Endodermal cell (in vitro differentiated cells): ENCODE results near the gene CLOCK. TPM values are rescaled to one million over a fixed set of nuclear protein-coding genes. Genes with fewer than 3 reads are reported as not detected.
"Not testable (repeated sequence)": the region's sequence is repeated elsewhere in the genome, so short reads cannot be mapped to it uniquely, and the experiment has no call there.

Source experiments
- DNase-seq: peaks from one replicate; pipeline ENCODE4 v3.0.0-alpha.2; 2017
- H3K27ac ChIP-seq: 2 replicates; pipeline ENCODE4 v1.5.1; 2013; ENCODE audit warnings: mild to moderate bottlenecking, low read depth, low read length, moderate library complexity
- H3K27me3 ChIP-seq: 2 replicates; pipeline ENCODE4 v1.6.1; 2013; ENCODE audit warnings: mild to moderate bottlenecking, low read length, moderate library complexity; ENCODE audit not compliant: insufficient read depth, control insufficient read depth, poor library complexity, severe bottlenecking
- H3K36me3 ChIP-seq: 2 replicates; pipeline ENCODE4 v1.7.0; 2013; ENCODE audit warnings: mild to moderate bottlenecking, low read length, moderate library complexity; ENCODE audit not compliant: control insufficient read depth, insufficient read depth
- H3K4me1 ChIP-seq: one replicate; pipeline ENCODE4 v1.7.0; 2013; ENCODE audit warnings: low read length; ENCODE audit not compliant: control insufficient read depth, insufficient read depth
- H3K4me3 ChIP-seq: 2 replicates; pipeline ENCODE4 v1.5.1; 2013; ENCODE audit warnings: mild to moderate bottlenecking, low read length, moderate library complexity
- H3K9ac ChIP-seq: 2 replicates; pipeline ENCODE4 v1.6.1; 2013; ENCODE audit warnings: mild to moderate bottlenecking, low read length, moderate library complexity; ENCODE audit not compliant: poor library complexity, severe bottlenecking; ENCODE audit errors: extremely low read depth
- H3K9me3 ChIP-seq: 2 replicates; pipeline ENCODE4 v1.6.1; 2013; ENCODE audit warnings: mild to moderate bottlenecking, low read length, moderate library complexity; ENCODE audit not compliant: control insufficient read depth
- H3K27ac Mint-ChIP-seq: 2 replicates; pipeline ENCODE4 v1.8.0; 2020; ENCODE audit warnings: mixed read lengths
- H3K27me3 Mint-ChIP-seq: 2 replicates; pipeline ENCODE4 v1.8.0; 2021; ENCODE audit warnings: mild to moderate bottlenecking, mixed read lengths; ENCODE audit not compliant: insufficient read depth
- H3K36me3 Mint-ChIP-seq: 2 replicates; pipeline ENCODE4 v1.8.0; 2020; ENCODE audit warnings: low read depth, mixed read lengths
- H3K4me1 Mint-ChIP-seq: 2 replicates; pipeline ENCODE4 v1.8.0; 2020; ENCODE audit warnings: mixed read lengths
- H3K4me3 Mint-ChIP-seq: 2 replicates; pipeline ENCODE4 v1.8.0; 2020; ENCODE audit warnings: mild to moderate bottlenecking, moderate library complexity, mixed read lengths
- H3K9me3 Mint-ChIP-seq: 2 replicates; pipeline ENCODE4 v1.8.0; 2020; ENCODE audit warnings: mild to moderate bottlenecking, mixed read lengths
- CTCF ChIP-seq: fragments of 200-600 bp; sonication (generic); conservative IDR thresholded peaks from 2 replicates; pipeline ENCODE4 v1.5.0; 2021; ENCODE audit warnings: antibody characterized with exemption, mild to moderate bottlenecking
- WGBS, 2 experiments: methylation state at CpG; one replicate each; pipeline versions ENCODE4 v1.1.5 to v1.1.7; 2013; ENCODE audit warnings: missing lambda C conversion rate in 2 of 2, mixed read lengths in 1 of 2; ENCODE audit not compliant: insufficient coverage in 1 of 2, insufficient read length in 1 of 2; 5-methylcytosine and 5-hydroxymethylcytosine counted together
- long read RNA-seq, 4 experiments: library from polyadenylated mRNA in 2 of 4; library from RNA in 1 of 4; library from capped mRNA in 1 of 4; stranded (forward) in 3 of 4; unstranded in 1 of 4; transcript quantifications; one replicate each; pipeline ENCODE4 v2.0.0, GENCODE V29; 2020 to 2021; ENCODE audit warnings: inconsistent platforms in 1 of 4
- polyA plus RNA-seq, 2 experiments: library from polyadenylated mRNA; stranded (reverse); fragments of 50-300 nt; gene quantifications; one replicate each; pipeline ENCODE4 v1.2.3, GENCODE V29; 2013
- total RNA-seq, 2 donors: library from RNA; stranded (reverse); fragmentation: NEBNext Ultra II Directional in 1 of 2; extraction: Animal tissue kit (Norgen Biotek cat#: 25700) in 1 of 2; gene quantifications; 2 replicates in 1 of 2; 3 replicates in 1 of 2; pipeline ENCODE4 v1.2.1, GENCODE V29; 2021

Gene CLOCK
- 10 to 100 TPM; 22.9 to 25.1 TPM for total RNA-seq
- polyA plus RNA-seq (2013, experiment 1 of 2): 12.2 TPM
- polyA plus RNA-seq (2013, experiment 2 of 2): 13.8 TPM
- long read RNA-seq, experiment 1, partial matches to known transcripts: 1 of 6 reads
- long read RNA-seq, experiment 1, other reads (novel, unspliced or antisense): 5 of 6 reads
- long read RNA-seq, experiment 2, partial matches to known transcripts: 0 of 12 reads
- long read RNA-seq, experiment 2, other reads (novel, unspliced or antisense): 12 of 12 reads
- long read RNA-seq, experiment 3, transcript CLOCK-211 (23 exons, 3,580 nt): major isoform, 5 of 27 reads
- long read RNA-seq, experiment 3, partial matches to known transcripts: 6 of 27 reads
- long read RNA-seq, experiment 3, other reads (novel, unspliced or antisense): 16 of 27 reads
- long read RNA-seq, experiment 4, partial matches to known transcripts: 1 of 2 reads
- long read RNA-seq, experiment 4, other reads (novel, unspliced or antisense): 1 of 2 reads

GRCh38 chr4:55546756-55547465 lies at the start of gene CLOCK:
TSS of gene CLOCK (minus strand) at chr4:55546909. CDS start at chr4:55482785, 64,124 bp downstream.
- H3K4me1 ChIP-seq: no peaks in the 10 kb centered on the region
- H3K9me3 ChIP-seq: no peaks in the 10 kb centered on the region
- peak within 1 kb of the TSS; percentile 72 for H3K9ac ChIP-seq
- Mint-ChIP-seq H3K4me3 (peak within 1 kb of the TSS; percentile 88), H3K27me3 (no peaks in the 10 kb centered on the region), H3K36me3 (no peaks in the 10 kb centered on the region), H3K9me3 (no peaks in the 10 kb centered on the region), H3K27ac (peak within 1 kb of the TSS; percentile 90), H3K4me1 (peaks cover 38% of the 10 kb centered on the region)
- H3K36me3 ChIP-seq: no peaks in the 10 kb centered on the region
- H3K4me3 ChIP-seq: peak within 1 kb of the TSS; percentile 94
- DNase-seq: peak; percentile 95
- H3K27ac ChIP-seq: peak within 1 kb of the TSS; percentile 89
- WGBS, 2 experiments: 0 to 1% methylated on average over 23 to 71 of the region's 71 CpGs
- H3K27me3 ChIP-seq: no peaks in the 10 kb centered on the region
- peak; percentile 78 for TF ChIP-seq CTCF

- H3K9me3 Mint-ChIP-seq: peaks cover 5% of the 10 kb centered on the region
- H3K27ac ChIP-seq: no peak within 1 kb of the TSS
- 90 to 93% methylated on average over 2 to 24 of the region's 24 CpGs for WGBS, 2 experiments
- no peak within 1 kb of the TSS for H3K27ac Mint-ChIP-seq
- peaks cover 8% of the 10 kb centered on the region for H3K4me1 Mint-ChIP-seq
- no peak for TF ChIP-seq CTCF
- peaks cover 7% of the 10 kb centered on the region for H3K36me3 Mint-ChIP-seq
- H3K9ac ChIP-seq: no peak within 1 kb of the TSS
- H3K4me3 ChIP-seq: no peak within 1 kb of the TSS
- no peak within 1 kb of the TSS for H3K4me3 Mint-ChIP-seq
- H3K9me3 ChIP-seq: peaks cover 7% of the 10 kb centered on the region
- H3K27me3 ChIP-seq: no peaks in the 10 kb centered on the region
- H3K36me3 ChIP-seq: no peaks in the 10 kb centered on the region
- H3K4me1 ChIP-seq: peaks cover 7% of the 10 kb centered on the region
- peak; percentile 55 for DNase-seq
- H3K27me3 Mint-ChIP-seq: no peaks in the 10 kb centered on the region
Measured at GRCh38 chr4:55592014-55592413, 45.3 kb upstream of the CLOCK start, which contains the start of gene PDCL2. TSS of gene PDCL2 (minus strand) at chr4:55592245. CDS start at chr4:55592109, 136 bp downstream.

GRCh38 chr4:55588160-55588559 lies 41.5 kb upstream of the CLOCK start:
- Histone ChIP-seq H3K9ac (no peak overlapping the region), H3K27ac (no peak overlapping the region), H3K27me3 (no peaks in the 10 kb centered on the region), H3K9me3 (peaks cover 14% of the 10 kb centered on the region), H3K4me1 (peaks cover 7% of the 10 kb centered on the region), H3K36me3 (no peaks in the 10 kb centered on the region), H3K4me3 (peak overlapping the region; percentile 14)
- Mint-ChIP-seq H3K4me3 (no peak overlapping the region), H3K27me3 (no peaks in the 10 kb centered on the region), H3K27ac (peak overlapping the region; percentile 87), H3K9me3 (peaks cover 12% of the 10 kb centered on the region), H3K4me1 (peaks cover 8% of the 10 kb centered on the region), H3K36me3 (peaks cover 7% of the 10 kb centered on the region)
- TF ChIP-seq CTCF: no peak
- 83 to 100% methylated on average over 2 of the region's 2 CpGs for WGBS, 2 experiments
- DNase-seq: no peak

- H3K27ac Mint-ChIP-seq, H3K27me3 ChIP-seq, H3K36me3 ChIP-seq, H3K4me3 ChIP-seq, H3K4me1 Mint-ChIP-seq, H3K4me3 Mint-ChIP-seq, H3K4me1 ChIP-seq, H3K27ac ChIP-seq, DNase-seq, H3K36me3 Mint-ChIP-seq, H3K9ac ChIP-seq, H3K27me3 Mint-ChIP-seq: not testable (repeated sequence)
- peaks cover 36% of the 10 kb centered on the region for H3K9me3 Mint-ChIP-seq
- no CpG with 5 or more reads among the region's 2 CpGs for WGBS, 2 experiments
- H3K9me3 ChIP-seq: peaks cover 22% of the 10 kb centered on the region
Measured at GRCh38 chr4:55582773-55583172, 36.1 kb upstream of the CLOCK start.
